Naive thymus-derived CD4-positive, alpha-beta T cell (primary cell): Measurements from ENCODE around the gene SPARC. TPM values are rescaled to one million over a fixed set of nuclear protein-coding genes. Genes with fewer than 3 reads are reported as not detected.
A peak's percentile ranks its signal among the peaks of the same experiment; 100 is the strongest.

ENCODE experiments used
- ATAC-seq: fragments of 150-1000 bp; cut with Tn5 transposase; 2 replicates; pipeline ENCODE4 v1.10.0; 2021; ENCODE audit warnings: mild to moderate bottlenecking, moderate library complexity
- CTCF ChIA-PET: fragments of 350-600 bp; sonication (Branson Sonifier 250); formaldehyde crosslinking; loops from one replicate; lab custom pipeline; 2021; ENCODE audit warnings: antibody characterized with exemption; lab: Charles Lee
- POLR2A ChIA-PET: fragments of 350-600 bp; sonication (Branson Sonifier 250); formaldehyde crosslinking; loops from one replicate; lab custom pipeline; 2021; ENCODE audit warnings: antibody characterized with exemption, inconsistent platforms; lab: Charles Lee
- DNase-seq, 9 donors: peaks; one replicate each; pipeline versions ENCODE4 v3.0.0 to v3.0.0-alpha.2; 2020 to 2022; ENCODE audit warnings: mixed read lengths in 1 of 9
- H3K27ac ChIP-seq: one replicate; pipeline ENCODE4 v1.7.0; 2013; ENCODE audit warnings: mild to moderate bottlenecking, low read depth, low read length, moderate library complexity
- H3K27me3 ChIP-seq, 2 donors: one replicate each; pipeline ENCODE4 v1.7.0; 2013; ENCODE audit warnings: low read length in 2 of 2, mild to moderate bottlenecking in 2 of 2, moderate library complexity in 2 of 2; ENCODE audit not compliant: control insufficient read depth in 2 of 2, insufficient read depth in 2 of 2
- H3K36me3 ChIP-seq, 3 experiments: 1 replicate in 2 of 3; 2 replicates in 1 of 3; pipeline ENCODE4 v1.7.0; 2013; ENCODE audit warnings: low read length in 3 of 3, mild to moderate bottlenecking in 3 of 3, moderate library complexity in 1 of 3; ENCODE audit not compliant: insufficient read depth in 3 of 3, control insufficient read depth in 2 of 3
- H3K4me1 ChIP-seq, 2 donors: one replicate each; pipeline ENCODE4 v1.7.0; 2013; ENCODE audit warnings: low read length in 2 of 2, mild to moderate bottlenecking in 2 of 2, moderate library complexity in 1 of 2; ENCODE audit not compliant: control insufficient read depth in 2 of 2, insufficient read depth in 2 of 2
- H3K4me3 ChIP-seq: 2 replicates; pipeline ENCODE4 v1.7.0; 2013; ENCODE audit warnings: mild to moderate bottlenecking, low read length
- H3K9me3 ChIP-seq, 3 experiments: 1 replicate in 2 of 3; 2 replicates in 1 of 3; pipeline ENCODE4 v1.7.0; 2013; ENCODE audit warnings: low read length in 3 of 3; ENCODE audit not compliant: control insufficient read depth in 2 of 3
- H3K27ac Mint-ChIP-seq, 9 donors: one replicate each; pipeline ENCODE4 v1.8.0; 2020 to 2022; ENCODE audit warnings: mixed read lengths in 9 of 9, mild to moderate bottlenecking in 8 of 9, moderate library complexity in 5 of 9, inconsistent platforms in 2 of 9
- H3K27me3 Mint-ChIP-seq, 5 donors: one replicate each; pipeline ENCODE4 v1.8.0; 2021 to 2022; ENCODE audit warnings: mixed read lengths in 5 of 5, mild to moderate bottlenecking in 1 of 5
- H3K36me3 Mint-ChIP-seq, 5 donors: one replicate each; pipeline ENCODE4 v1.8.0; 2020 to 2022; ENCODE audit warnings: mixed read lengths in 5 of 5, mild to moderate bottlenecking in 3 of 5, inconsistent platforms in 1 of 5
- H3K4me1 Mint-ChIP-seq, 7 donors: one replicate each; pipeline ENCODE4 v1.8.0; 2020 to 2022; ENCODE audit warnings: mixed read lengths in 7 of 7, mild to moderate bottlenecking in 3 of 7, inconsistent platforms in 1 of 7
- H3K4me3 Mint-ChIP-seq, 10 donors: one replicate each; pipeline ENCODE4 v1.8.0; 2020 to 2022; ENCODE audit warnings: mild to moderate bottlenecking in 10 of 10, mixed read lengths in 10 of 10, moderate library complexity in 6 of 10, inconsistent platforms in 2 of 10
- H3K9me3 Mint-ChIP-seq, 11 donors: one replicate each; pipeline ENCODE4 v1.8.0; 2020 to 2022; ENCODE audit warnings: mixed read lengths in 11 of 11, mild to moderate bottlenecking in 4 of 11, inconsistent platforms in 1 of 11, moderate library complexity in 1 of 11
- intact Hi-C, 2 donors: fragments of 100-400 bp; cut with micrococcal nuclease; formaldehyde crosslinking; loops; one replicate each; pipeline ENCODE4 v1.15.1; 2023
- polyA plus RNA-seq, 2 donors: library from polyadenylated mRNA; unstranded; fragments of 300-500 nt; fragmentation: Illumina TruSeq; gene quantifications; one replicate each; pipeline ENCODE4 v1.2.3, GENCODE V29; 2021
- total RNA-seq, 6 experiments: library from RNA in 5 of 6; stranded (reverse) in 5 of 6; gene quantifications; 1 replicate in 5 of 6; 2 replicates in 1 of 6; pipeline ENCODE4 v1.2.3 and lab custom pipeline; 2021 to 2026

The SPARC gene
- total and polyA plus RNA-seq, 7 experiments from 2014 or later, result 0.30 to 14.5 (median 0.62) TPM; not detected in 2

GRCh38 chr5:151685749-151686673, 704 bp downstream of the SPARC start:
- CTCF ChIA-PET, result no interaction called here
- peak overlapping the region in 9 of 10 donors; percentile 26 to 80 (median 63) for H3K4me3 Mint-ChIP-seq
- Histone ChIP-seq H3K9me3 (no peaks in the 10 kb centered on the region), H3K27ac (no peak overlapping the region), H3K36me3 (no peaks in the 10 kb centered on the region), H3K4me3 (no peak overlapping the region), H3K4me1 (no peaks in the 10 kb centered on the region), H3K27me3 (peaks cover 0 to 4% of the 10 kb centered on the region in 2 donors)
- DNase-seq (no peak), ATAC-seq (no peak)
- no peak overlapping the region for H3K27ac Mint-ChIP-seq
- peaks cover 29 to 52% (median 38%) of the 10 kb centered on the region in 5 donors for H3K27me3 Mint-ChIP-seq
- peaks cover 0 to 15% (median 13%) of the 10 kb centered on the region in 7 donors for H3K4me1 Mint-ChIP-seq
- POLR2A ChIA-PET, result no interaction called here
- H3K9me3 Mint-ChIP-seq, result peaks cover 0 to 2% (median 0%) of the 10 kb centered on the region in 11 donors
- no peaks in the 10 kb centered on the region for H3K36me3 Mint-ChIP-seq
- intact Hi-C loops, result no loop called here

DNA sequence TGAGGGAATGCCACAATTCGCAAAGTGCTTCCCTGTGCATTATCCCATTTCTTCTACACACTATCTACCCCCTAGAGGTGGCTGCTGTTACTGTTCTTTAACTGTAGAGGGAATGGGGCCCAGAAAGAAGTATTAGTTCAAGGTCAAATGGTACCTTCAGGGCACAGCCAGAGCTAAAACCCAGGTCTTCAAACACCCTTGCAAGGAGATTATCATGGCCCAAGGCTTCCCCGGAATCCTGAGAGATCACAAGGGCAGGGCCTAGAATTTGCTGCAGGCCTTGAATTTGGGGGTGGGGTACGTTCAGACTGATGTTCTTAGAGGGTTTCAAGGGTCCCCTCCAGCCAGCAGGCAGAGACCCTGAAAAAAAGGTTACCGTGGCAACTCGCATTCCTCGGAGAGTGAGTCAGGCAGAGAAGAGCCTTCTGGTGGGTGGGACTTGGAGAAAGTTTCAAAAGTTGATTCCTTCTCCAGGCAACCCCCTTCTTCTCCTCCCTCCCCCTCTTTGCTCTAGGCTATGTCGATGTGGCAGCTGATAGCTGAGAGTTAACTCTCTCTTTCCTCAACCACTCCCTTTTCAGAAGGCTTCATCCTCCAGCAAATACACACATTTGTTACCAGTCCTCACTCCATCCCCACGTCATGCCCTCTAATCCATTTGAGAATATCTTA, 1.9 kb downstream of the SPARC start:
- Histone ChIP-seq H3K9me3 (no peaks in the 10 kb centered on the region), H3K27ac (no peak overlapping the region), H3K36me3 (no peaks in the 10 kb centered on the region), H3K27me3 (peaks cover 0 to 4% of the 10 kb centered on the region in 2 donors), H3K4me3 (no peak overlapping the region), H3K4me1 (no peaks in the 10 kb centered on the region)
- ChIA-PET POLR2A (no interaction called here), CTCF (no interaction called here)
- intact Hi-C loops, result no loop called here
- Mint-ChIP-seq H3K27ac (no peak overlapping the region), H3K36me3 (no peaks in the 10 kb centered on the region), H3K4me3 (no peak overlapping the region), H3K9me3 (peaks cover 0 to 2% (median 0%) of the 10 kb centered on the region in 11 donors), H3K27me3 (peaks cover 29 to 52% (median 38%) of the 10 kb centered on the region in 5 donors), H3K4me1 (peaks cover 0 to 15% (median 13%) of the 10 kb centered on the region in 7 donors)
- DNase-seq (no peak), ATAC-seq (no peak)

DNA sequence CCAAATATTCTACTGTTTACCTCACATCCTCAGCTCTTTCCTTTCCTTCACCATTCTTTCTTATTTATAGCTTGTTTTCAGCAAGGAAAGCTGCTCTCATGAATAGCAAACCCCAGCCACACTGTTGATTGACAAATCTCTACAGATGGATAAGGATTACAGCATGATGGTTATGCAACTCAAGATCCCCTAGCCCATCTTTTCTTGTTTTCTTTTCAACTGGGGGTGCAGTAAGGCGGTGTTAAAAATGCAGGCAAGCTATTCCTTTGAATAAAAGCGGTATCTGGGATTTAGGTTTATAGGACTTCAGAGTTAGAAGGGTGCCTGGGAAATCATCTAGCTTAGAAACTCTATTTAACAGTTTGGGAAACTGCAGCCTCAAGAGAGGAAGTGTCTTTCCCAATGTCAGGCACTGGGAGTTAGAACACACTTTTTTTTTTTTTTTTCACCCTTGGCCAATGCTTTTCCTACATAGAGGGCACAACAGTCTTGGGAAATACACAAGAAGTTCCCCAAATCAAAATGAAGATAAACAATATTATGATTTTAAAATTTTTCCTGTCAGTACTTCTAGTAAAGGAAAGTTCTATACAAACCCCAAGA, 2.6 kb downstream of the SPARC start:
- no peaks in the 10 kb centered on the region for H3K4me1 ChIP-seq
- DNase-seq (no peak), ATAC-seq (no peak)
- H3K27ac Mint-ChIP-seq, result no peak overlapping the region
- no peaks in the 10 kb centered on the region for H3K36me3 ChIP-seq
- intact Hi-C loops, result no loop called here
- no peaks in the 10 kb centered on the region for H3K9me3 ChIP-seq
- H3K4me3 Mint-ChIP-seq, result no peak overlapping the region
- ChIA-PET POLR2A (no interaction called here), CTCF (no interaction called here)
- H3K36me3 Mint-ChIP-seq, result no peaks in the 10 kb centered on the region
- H3K9me3 Mint-ChIP-seq, result peaks cover 0 to 2% (median 0%) of the 10 kb centered on the region in 11 donors
- peaks cover 0 to 4% of the 10 kb centered on the region in 2 donors for H3K27me3 ChIP-seq
- peaks cover 0 to 15% (median 13%) of the 10 kb centered on the region in 7 donors for H3K4me1 Mint-ChIP-seq
- H3K27ac ChIP-seq, result no peak overlapping the region
- H3K4me3 ChIP-seq, result no peak overlapping the region
- peaks cover 29 to 50% (median 37%) of the 10 kb centered on the region in 5 donors for H3K27me3 Mint-ChIP-seq

DNA sequence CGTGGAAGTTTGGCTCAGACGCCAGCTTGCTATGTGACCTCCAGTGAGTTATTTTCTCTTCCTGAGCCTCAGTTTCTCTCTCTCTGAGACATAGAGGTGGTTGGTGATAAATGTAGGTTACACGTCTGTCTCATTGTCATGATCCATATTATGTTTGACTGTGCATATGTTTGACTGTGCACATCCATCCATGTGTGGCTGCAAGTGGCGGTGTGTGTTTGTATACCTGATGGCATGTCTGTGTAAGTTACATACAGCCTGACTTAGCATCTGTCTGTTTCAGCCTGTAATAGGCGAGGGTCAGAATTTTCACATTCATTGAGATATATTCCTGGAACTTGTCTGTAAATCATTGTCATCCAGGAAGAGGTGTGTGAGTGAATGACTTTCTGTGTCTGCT, 3.3 kb downstream of the SPARC start:
- H3K36me3 ChIP-seq, result no peaks in the 10 kb centered on the region
- H3K4me3 ChIP-seq, result no peak overlapping the region
- ChIA-PET POLR2A (no interaction called here), CTCF (no interaction called here)
- no peaks in the 10 kb centered on the region for H3K36me3 Mint-ChIP-seq
- peaks cover 0 to 4% of the 10 kb centered on the region in 2 donors for H3K27me3 ChIP-seq
- peaks cover 26 to 45% (median 31%) of the 10 kb centered on the region in 5 donors for H3K27me3 Mint-ChIP-seq
- H3K9me3 Mint-ChIP-seq, result peaks cover 0 to 2% (median 0%) of the 10 kb centered on the region in 11 donors
- H3K9me3 ChIP-seq, result no peaks in the 10 kb centered on the region
- no peak for ATAC-seq
- no peaks in the 10 kb centered on the region for H3K4me1 ChIP-seq
- DNase-seq, result no peak
- H3K27ac Mint-ChIP-seq, result no peak overlapping the region
- intact Hi-C loops, result no loop called here
- peaks cover 0 to 15% (median 13%) of the 10 kb centered on the region in 7 donors for H3K4me1 Mint-ChIP-seq
- H3K27ac ChIP-seq, result no peak overlapping the region
- no peak overlapping the region for H3K4me3 Mint-ChIP-seq

GRCh38 chr5:151682751-151683331, 3.9 kb downstream of the SPARC start:
- Mint-ChIP-seq H3K4me1 (peaks cover 0 to 15% (median 13%) of the 10 kb centered on the region in 7 donors), H3K4me3 (no peak overlapping the region), H3K27me3 (peaks cover 22 to 43% (median 28%) of the 10 kb centered on the region in 5 donors), H3K36me3 (no peaks in the 10 kb centered on the region), H3K27ac (no peak overlapping the region), H3K9me3 (peaks cover 0 to 2% (median 0%) of the 10 kb centered on the region in 11 donors)
- ATAC-seq (no peak), DNase-seq (no peak)
- Histone ChIP-seq H3K27me3 (peaks cover 0 to 4% of the 10 kb centered on the region in 2 donors), H3K36me3 (no peaks in the 10 kb centered on the region), H3K4me3 (no peak overlapping the region), H3K9me3 (no peaks in the 10 kb centered on the region), H3K4me1 (no peaks in the 10 kb centered on the region), H3K27ac (no peak overlapping the region)
- CTCF ChIA-PET, result no interaction called here
- intact Hi-C loops, result no loop called here
- POLR2A ChIA-PET, result no interaction called here

GRCh38 chr5:151682240-151682639, 4.5 kb downstream of the SPARC start:
- intact Hi-C loops, result no loop called here
- H3K4me3 Mint-ChIP-seq, result no peak overlapping the region
- POLR2A ChIA-PET, result no interaction called here
- DNase-seq, result no peak
- no peaks in the 10 kb centered on the region for H3K36me3 ChIP-seq
- no peaks in the 10 kb centered on the region for H3K4me1 ChIP-seq
- H3K27ac Mint-ChIP-seq, result no peak overlapping the region
- no peaks in the 10 kb centered on the region for H3K36me3 Mint-ChIP-seq
- H3K27ac ChIP-seq, result no peak overlapping the region
- H3K27me3 Mint-ChIP-seq, result peaks cover 21 to 38% (median 26%) of the 10 kb centered on the region in 5 donors
- H3K27me3 ChIP-seq, result peaks cover 0 to 4% of the 10 kb centered on the region in 2 donors
- H3K9me3 ChIP-seq, result no peaks in the 10 kb centered on the region
- no peak for ATAC-seq
- H3K4me1 Mint-ChIP-seq, result peaks cover 0 to 14% (median 13%) of the 10 kb centered on the region in 7 donors
- CTCF ChIA-PET, result no interaction called here
- peaks cover 0 to 2% (median 0%) of the 10 kb centered on the region in 11 donors for H3K9me3 Mint-ChIP-seq
- H3K4me3 ChIP-seq, result no peak overlapping the region
